SU-DHL-6 (cell line): Measurements from ENCODE around the gene PSEN2.

Source experiments
- EZH2phosphoT487 ChIP-seq: fragments of 200-600 bp; sonication (generic), shearing (Covaris generic); conservative IDR thresholded peaks from 2 replicates; pipeline ENCODE4 v1.6.1; 2018; ENCODE audit warnings: mild to moderate bottlenecking, antibody characterized with exemption, low read length, moderate library complexity, mixed read lengths
- TF ChIP-seq, protein P1 (sequence below): fragments of 200-600 bp; sonication (generic); IDR thresholded peaks from one replicate; pipeline ENCODE4 v1.5.1; 2017; ENCODE audit warnings: antibody characterized with exemption, mild to moderate bottlenecking, low read length, moderate library complexity; ENCODE audit not compliant: insufficient read depth, poor library complexity, severe bottlenecking

- TF ChIP-seq, protein P1, sequence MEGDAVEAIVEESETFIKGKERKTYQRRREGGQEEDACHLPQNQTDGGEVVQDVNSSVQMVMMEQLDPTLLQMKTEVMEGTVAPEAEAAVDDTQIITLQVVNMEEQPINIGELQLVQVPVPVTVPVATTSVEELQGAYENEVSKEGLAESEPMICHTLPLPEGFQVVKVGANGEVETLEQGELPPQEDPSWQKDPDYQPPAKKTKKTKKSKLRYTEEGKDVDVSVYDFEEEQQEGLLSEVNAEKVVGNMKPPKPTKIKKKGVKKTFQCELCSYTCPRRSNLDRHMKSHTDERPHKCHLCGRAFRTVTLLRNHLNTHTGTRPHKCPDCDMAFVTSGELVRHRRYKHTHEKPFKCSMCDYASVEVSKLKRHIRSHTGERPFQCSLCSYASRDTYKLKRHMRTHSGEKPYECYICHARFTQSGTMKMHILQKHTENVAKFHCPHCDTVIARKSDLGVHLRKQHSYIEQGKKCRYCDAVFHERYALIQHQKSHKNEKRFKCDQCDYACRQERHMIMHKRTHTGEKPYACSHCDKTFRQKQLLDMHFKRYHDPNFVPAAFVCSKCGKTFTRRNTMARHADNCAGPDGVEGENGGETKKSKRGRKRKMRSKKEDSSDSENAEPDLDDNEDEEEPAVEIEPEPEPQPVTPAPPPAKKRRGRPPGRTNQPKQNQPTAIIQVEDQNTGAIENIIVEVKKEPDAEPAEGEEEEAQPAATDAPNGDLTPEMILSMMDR, result no peak
- no peak for TF ChIP-seq EZH2phosphoT487
Measured at GRCh38 chr1:226863446-226863845, 7.0 kb upstream of the PSEN2 start.
